Iris pigment epithelial cell (primary cell): Measurements from ENCODE around the gene MIPOL1.

Experiments used
- DNase-seq: peaks from one replicate; pipeline ENCODE4 v3.0.0-alpha.2; 2011; ENCODE audit warnings: low read depth

The MIPOL1 gene

GRCh38 chr14:37597914-37598746 is 400.4 kb downstream of the MIPOL1 start:
- DNase-seq, result no peak

GRCh38 chr14:37598747-37599506 is 401.2 kb downstream of the MIPOL1 start:
- DNase-seq, result no peak

DNA sequence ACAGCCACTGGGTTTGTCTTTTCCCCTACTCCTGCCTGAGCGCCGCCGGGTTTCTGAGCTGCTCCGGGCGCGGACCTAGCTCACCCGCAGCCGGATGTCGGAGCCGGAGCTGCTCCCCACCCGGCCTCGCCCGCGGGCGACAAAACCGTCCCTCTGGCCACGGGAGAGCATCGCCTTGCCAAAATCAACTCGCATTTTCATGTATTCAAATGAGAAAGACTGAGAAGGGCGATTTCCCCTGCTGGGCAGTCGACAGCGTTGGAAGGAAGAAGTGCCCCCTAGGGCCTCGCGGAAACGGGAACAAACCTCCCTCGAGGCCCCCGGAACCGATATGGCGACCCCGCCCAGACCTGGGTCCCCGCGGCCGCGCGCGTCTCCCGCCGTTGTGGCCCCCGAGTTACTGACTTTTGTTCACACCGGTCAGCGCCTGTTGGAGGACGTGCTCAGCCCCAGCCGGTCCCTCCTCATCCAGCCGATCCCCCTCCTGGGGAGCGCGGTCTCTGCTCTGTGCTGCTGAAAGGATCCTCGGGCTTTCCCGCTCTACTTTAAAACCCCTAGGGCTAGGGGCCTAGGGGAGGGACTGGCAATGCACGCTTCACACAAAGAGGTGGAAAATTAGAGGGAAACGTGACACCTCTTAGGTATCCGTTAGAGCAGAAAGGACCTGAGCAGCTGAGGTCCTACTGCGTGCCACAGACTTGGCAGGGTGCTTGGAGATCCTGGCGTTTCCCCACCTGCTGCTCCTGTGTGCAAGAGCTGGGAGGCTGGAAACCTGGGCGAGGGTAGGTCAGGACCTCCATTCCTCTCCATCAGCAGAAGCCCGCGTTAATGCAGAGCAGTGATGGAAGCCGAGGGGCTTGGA is 402.0 kb downstream of the MIPOL1 start:
- no peak for DNase-seq

DNA sequence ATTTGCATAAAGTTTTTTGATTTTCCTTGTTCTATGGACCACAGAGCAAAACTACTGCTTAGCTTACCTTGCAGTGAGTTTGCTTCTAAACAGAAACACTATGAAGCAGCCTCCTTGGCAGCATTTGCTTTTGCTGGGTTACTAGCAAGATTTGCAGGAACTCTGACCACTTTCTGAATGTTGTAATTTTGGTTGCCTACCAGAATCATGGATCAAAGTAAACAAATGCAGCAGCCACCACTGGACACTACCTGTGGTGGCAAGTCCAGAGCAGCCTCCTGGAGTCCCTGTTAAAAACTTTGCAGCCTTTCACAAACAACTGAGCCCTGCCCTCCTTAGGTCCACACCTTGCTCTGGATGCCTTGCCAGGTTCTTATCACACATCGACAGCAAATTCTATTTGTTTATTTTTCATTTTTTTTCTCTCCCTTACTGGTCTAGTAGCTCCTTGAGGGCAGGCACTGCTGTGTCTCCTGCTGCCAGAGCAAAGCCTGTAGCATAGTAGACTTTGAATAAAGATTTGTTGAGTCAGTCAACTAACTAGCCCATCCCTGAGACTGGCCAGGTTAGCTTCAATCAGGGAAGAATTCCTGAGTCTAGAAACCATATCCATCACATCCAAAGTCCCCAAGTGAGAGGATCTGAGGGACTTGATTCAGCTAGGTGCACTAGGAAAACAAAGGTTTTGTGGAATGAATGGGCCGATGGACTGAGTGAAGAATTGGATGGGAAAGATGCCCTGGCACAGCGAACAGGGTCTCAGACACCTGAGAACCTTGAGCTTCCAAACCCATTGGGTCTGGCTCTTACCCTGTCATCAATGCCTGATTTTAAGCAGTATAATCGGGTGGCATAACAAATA is 403.4 kb downstream of the MIPOL1 start:
- no peak for DNase-seq

DNA sequence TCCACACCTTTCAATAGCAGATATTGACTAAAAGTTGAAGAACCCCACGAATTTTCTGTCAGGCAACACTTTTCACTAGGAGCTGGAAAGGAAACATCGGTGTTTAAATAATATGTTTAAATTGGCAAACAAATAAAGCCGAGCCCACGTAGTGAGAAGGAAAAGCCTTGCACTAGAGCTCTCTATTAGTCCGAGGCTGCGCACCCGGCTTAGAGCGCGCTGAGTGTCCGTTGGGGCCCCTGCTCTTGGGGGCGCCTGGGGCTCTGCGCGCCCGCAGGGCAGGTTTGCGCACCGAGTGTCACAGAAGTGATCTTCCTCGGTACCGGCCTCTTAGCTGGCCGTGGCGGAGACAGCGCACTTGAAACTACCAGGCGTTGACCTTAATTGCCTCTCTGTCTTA is 404.1 kb downstream of the MIPOL1 start:
- DNase-seq, result no peak
